ENCODE data around the gene CACUL1.
"Not testable (repeated sequence)": the region's sequence is repeated elsewhere in the genome, so short reads cannot be mapped to it uniquely, and the experiment has no call there.

The CACUL1 gene

GRCh38 chr10:118752409-118752808, 2.4 kb downstream of the CACUL1 start:
- Histone ChIP-seq H3K4me1 (ENCODE audit: control insufficient read depth, insufficient read depth, low read length, poor library complexity, severe bottlenecking) (peaks cover 19% of the 10 kb centered on the region), H3K27me3 (replicated peaks; ENCODE audit: control insufficient read depth, insufficient read depth, low read length, poor library complexity, severe bottlenecking) (no peaks in the 10 kb centered on the region), H3K4me3 (ENCODE audit: insufficient read depth, low read depth, low read length, poor library complexity, severe bottlenecking) (no peak overlapping the region), H3K27ac (ENCODE audit: insufficient read depth, low read length, poor library complexity, severe bottlenecking) (no peak overlapping the region), H3K36me3 (ENCODE audit: control insufficient read depth, insufficient read depth, low read length) (no peaks in the 10 kb centered on the region), H3K9me3 (ENCODE audit: control insufficient read depth, low read length) (no peaks in the 10 kb centered on the region)
- no peak for DNase-seq

- Histone ChIP-seq H3K4me3 (ENCODE audit: insufficient read depth, low read depth, low read length, poor library complexity, severe bottlenecking) (no peak overlapping the region), H3K36me3 (ENCODE audit: control insufficient read depth, insufficient read depth, low read length) (no peaks in the 10 kb centered on the region), H3K9me3 (ENCODE audit: control insufficient read depth, low read length) (no peaks in the 10 kb centered on the region), H3K27ac (ENCODE audit: insufficient read depth, low read length, poor library complexity, severe bottlenecking) (no peak overlapping the region), H3K4me1 (ENCODE audit: control insufficient read depth, insufficient read depth, low read length, poor library complexity, severe bottlenecking) (peaks cover 19% of the 10 kb centered on the region), H3K27me3 (replicated peaks; ENCODE audit: control insufficient read depth, insufficient read depth, low read length, poor library complexity, severe bottlenecking) (no peaks in the 10 kb centered on the region)
- no peak for DNase-seq
These were observed 3.5 kb downstream of the CACUL1 start for GRCh38 chr10:118751265-118751664.

GRCh38 chr10:118748041-118748440, 6.7 kb downstream of the CACUL1 start:
- no peak overlapping the region for H3K4me3 ChIP-seq (ENCODE audit: insufficient read depth, low read depth, low read length, poor library complexity, severe bottlenecking)
- no peak for DNase-seq
- H3K9me3 ChIP-seq (ENCODE audit: control insufficient read depth, low read length): no peaks in the 10 kb centered on the region
- H3K4me1 ChIP-seq (ENCODE audit: control insufficient read depth, insufficient read depth, low read length, poor library complexity, severe bottlenecking): peaks cover 2% of the 10 kb centered on the region
- no peaks in the 10 kb centered on the region for H3K36me3 ChIP-seq (ENCODE audit: control insufficient read depth, insufficient read depth, low read length)
- H3K27ac ChIP-seq (ENCODE audit: insufficient read depth, low read length, poor library complexity, severe bottlenecking): no peak overlapping the region
- no peaks in the 10 kb centered on the region for H3K27me3 ChIP-seq (replicated peaks; ENCODE audit: control insufficient read depth, insufficient read depth, low read length, poor library complexity, severe bottlenecking)

- H3K4me1 ChIP-seq (ENCODE audit: control insufficient read depth, insufficient read depth, low read length, poor library complexity, severe bottlenecking): no peaks in the 10 kb centered on the region
- no peak overlapping the region for H3K27ac ChIP-seq (ENCODE audit: insufficient read depth, low read length, poor library complexity, severe bottlenecking)
- no peak overlapping the region for H3K4me3 ChIP-seq (ENCODE audit: insufficient read depth, low read depth, low read length, poor library complexity, severe bottlenecking)
- no peak for DNase-seq
- no peaks in the 10 kb centered on the region for H3K27me3 ChIP-seq (replicated peaks; ENCODE audit: control insufficient read depth, insufficient read depth, low read length, poor library complexity, severe bottlenecking)
- no peaks in the 10 kb centered on the region for H3K9me3 ChIP-seq (ENCODE audit: control insufficient read depth, low read length)
- no peaks in the 10 kb centered on the region for H3K36me3 ChIP-seq (ENCODE audit: control insufficient read depth, insufficient read depth, low read length)
These were observed 8.5 kb downstream of the CACUL1 start for GRCh38 chr10:118746246-118746645.

- DNase-seq: no peak
- no peaks in the 10 kb centered on the region for H3K27me3 ChIP-seq (replicated peaks; ENCODE audit: control insufficient read depth, insufficient read depth, low read length, poor library complexity, severe bottlenecking)
- no peak overlapping the region for H3K27ac ChIP-seq (ENCODE audit: insufficient read depth, low read length, poor library complexity, severe bottlenecking)
- H3K4me3 ChIP-seq (ENCODE audit: insufficient read depth, low read depth, low read length, poor library complexity, severe bottlenecking): no peak overlapping the region
- H3K4me1 ChIP-seq (ENCODE audit: control insufficient read depth, insufficient read depth, low read length, poor library complexity, severe bottlenecking): no peaks in the 10 kb centered on the region
- H3K36me3 ChIP-seq (ENCODE audit: control insufficient read depth, insufficient read depth, low read length): no peaks in the 10 kb centered on the region
- no peaks in the 10 kb centered on the region for H3K9me3 ChIP-seq (ENCODE audit: control insufficient read depth, low read length)
These were observed 9.7 kb downstream of the CACUL1 start for GRCh38 chr10:118745056-118745455.

- H3K27me3 ChIP-seq (replicated peaks; ENCODE audit: control insufficient read depth, insufficient read depth, low read length, poor library complexity, severe bottlenecking); H3K9me3 ChIP-seq (ENCODE audit: control insufficient read depth, low read length); H3K27ac ChIP-seq (ENCODE audit: insufficient read depth, low read length, poor library complexity, severe bottlenecking); H3K36me3 ChIP-seq (ENCODE audit: control insufficient read depth, insufficient read depth, low read length); H3K4me3 ChIP-seq (ENCODE audit: insufficient read depth, low read depth, low read length, poor library complexity, severe bottlenecking); H3K4me1 ChIP-seq (ENCODE audit: control insufficient read depth, insufficient read depth, low read length, poor library complexity, severe bottlenecking); DNase-seq: not testable (repeated sequence)
These were observed 10.3 kb downstream of the CACUL1 start for GRCh38 chr10:118744346-118744918.

GRCh38 chr10:118742782-118743181, 12.0 kb downstream of the CACUL1 start:
- no peak overlapping the region for H3K27ac ChIP-seq (ENCODE audit: insufficient read depth, low read length, poor library complexity, severe bottlenecking)

GRCh38 chr10:118742032-118742431, 12.7 kb downstream of the CACUL1 start:
- DNase-seq: no peak
- H3K27ac ChIP-seq (ENCODE audit: insufficient read depth, low read length, poor library complexity, severe bottlenecking): no peak overlapping the region
- no peaks in the 10 kb centered on the region for H3K4me1 ChIP-seq (ENCODE audit: control insufficient read depth, insufficient read depth, low read length, poor library complexity, severe bottlenecking)

More at GRCh38 chr10:118742782-118743181, 12.0 kb downstream of the CACUL1 start:
- no peak for DNase-seq
- no peaks in the 10 kb centered on the region for H3K36me3 ChIP-seq (ENCODE audit: control insufficient read depth, insufficient read depth, low read length)
- H3K4me3 ChIP-seq (ENCODE audit: insufficient read depth, low read depth, low read length, poor library complexity, severe bottlenecking): no peak overlapping the region
- H3K4me1 ChIP-seq (ENCODE audit: control insufficient read depth, insufficient read depth, low read length, poor library complexity, severe bottlenecking): no peaks in the 10 kb centered on the region
- H3K27me3 ChIP-seq (replicated peaks; ENCODE audit: control insufficient read depth, insufficient read depth, low read length, poor library complexity, severe bottlenecking): no peaks in the 10 kb centered on the region
- H3K9me3 ChIP-seq (ENCODE audit: control insufficient read depth, low read length): no peaks in the 10 kb centered on the region

GRCh38 chr10:118738406-118738805, 16.4 kb downstream of the CACUL1 start:
- no peaks in the 10 kb centered on the region for H3K9me3 ChIP-seq (ENCODE audit: control insufficient read depth, low read length)
- peaks cover 5% of the 10 kb centered on the region for H3K4me1 ChIP-seq (ENCODE audit: control insufficient read depth, insufficient read depth, low read length, poor library complexity, severe bottlenecking)

More at GRCh38 chr10:118742032-118742431, 12.7 kb downstream of the CACUL1 start:
- no peaks in the 10 kb centered on the region for H3K36me3 ChIP-seq (ENCODE audit: control insufficient read depth, insufficient read depth, low read length)
- no peaks in the 10 kb centered on the region for H3K27me3 ChIP-seq (replicated peaks; ENCODE audit: control insufficient read depth, insufficient read depth, low read length, poor library complexity, severe bottlenecking)
- no peak overlapping the region for H3K4me3 ChIP-seq (ENCODE audit: insufficient read depth, low read depth, low read length, poor library complexity, severe bottlenecking)
- no peaks in the 10 kb centered on the region for H3K9me3 ChIP-seq (ENCODE audit: control insufficient read depth, low read length)

GRCh38 chr10:118737603-118738302, 17.0 kb downstream of the CACUL1 start:
- no peaks in the 10 kb centered on the region for H3K9me3 ChIP-seq (ENCODE audit: control insufficient read depth, low read length)
- H3K4me3 ChIP-seq (ENCODE audit: insufficient read depth, low read depth, low read length, poor library complexity, severe bottlenecking): no peak overlapping the region
- H3K36me3 ChIP-seq (ENCODE audit: control insufficient read depth, insufficient read depth, low read length): no peaks in the 10 kb centered on the region
- no peaks in the 10 kb centered on the region for H3K27me3 ChIP-seq (replicated peaks; ENCODE audit: control insufficient read depth, insufficient read depth, low read length, poor library complexity, severe bottlenecking)
- no peak for DNase-seq
- peaks cover 5% of the 10 kb centered on the region for H3K4me1 ChIP-seq (ENCODE audit: control insufficient read depth, insufficient read depth, low read length, poor library complexity, severe bottlenecking)
- H3K27ac ChIP-seq (ENCODE audit: insufficient read depth, low read length, poor library complexity, severe bottlenecking): no peak overlapping the region

More at GRCh38 chr10:118738406-118738805, 16.4 kb downstream of the CACUL1 start:
- no peak for DNase-seq
- Histone ChIP-seq H3K36me3 (ENCODE audit: control insufficient read depth, insufficient read depth, low read length) (no peaks in the 10 kb centered on the region), H3K4me3 (ENCODE audit: insufficient read depth, low read depth, low read length, poor library complexity, severe bottlenecking) (no peak overlapping the region), H3K27ac (ENCODE audit: insufficient read depth, low read length, poor library complexity, severe bottlenecking) (no peak overlapping the region), H3K27me3 (replicated peaks; ENCODE audit: control insufficient read depth, insufficient read depth, low read length, poor library complexity, severe bottlenecking) (no peaks in the 10 kb centered on the region)

Data from effector memory CD4-positive, alpha-beta T cell (primary cell).